ENCODE measurements around the gene PSMD14.
"Not testable (repeated sequence)": the region's sequence is repeated elsewhere in the genome, so short reads cannot be mapped to it uniquely, and the experiment has no call there.

The PSMD14 gene

GRCh38 chr2:161337247-161337646 lies 29.0 kb downstream of the PSMD14 start:
- DNase-seq (ENCODE audit: low spot score) = no peak

GRCh38 chr2:161339532-161339931 lies 31.3 kb downstream of the PSMD14 start:
- not testable (repeated sequence) for DNase-seq (ENCODE audit: low spot score)

GRCh38 chr2:161340930-161341413 lies 32.7 kb downstream of the PSMD14 start:
- DNase-seq (ENCODE audit: low spot score) = not testable (repeated sequence)

GRCh38 chr2:161343235-161343634 lies 35.0 kb downstream of the PSMD14 start:
- DNase-seq (ENCODE audit: low spot score) = no peak

GRCh38 chr2:161344692-161345091 lies 36.5 kb downstream of the PSMD14 start:
- DNase-seq (ENCODE audit: low spot score) = no peak

GRCh38 chr2:161351678-161352077 lies 43.5 kb downstream of the PSMD14 start:
- no peak for DNase-seq (ENCODE audit: low spot score)

- no peak for DNase-seq (ENCODE audit: low spot score)
Observed at GRCh38 chr2:161352719-161353118, 44.5 kb downstream of the PSMD14 start.

- no peak for DNase-seq (ENCODE audit: low spot score)
Observed at GRCh38 chr2:161353543-161353942, 45.3 kb downstream of the PSMD14 start.

GRCh38 chr2:161354106-161354505 lies 45.9 kb downstream of the PSMD14 start:
- no peak for DNase-seq (ENCODE audit: low spot score)

DNA sequence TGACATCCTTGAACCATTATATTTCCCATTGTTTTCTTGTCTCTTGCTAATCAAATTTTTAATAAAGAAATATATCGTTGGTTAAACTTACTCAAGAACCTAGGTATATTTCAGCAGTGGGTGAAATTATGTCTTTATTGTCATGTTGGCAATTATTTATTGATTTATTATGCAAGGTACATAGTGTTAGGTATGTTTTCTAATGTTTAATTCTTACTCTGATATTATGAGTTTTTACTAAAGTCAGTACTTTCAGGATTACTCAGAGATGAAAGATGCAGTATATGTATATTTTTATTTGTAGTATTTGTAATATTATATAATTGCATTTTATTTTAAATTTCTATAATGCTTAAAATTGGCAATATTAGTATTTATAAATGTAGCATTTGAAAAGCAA lies 46.9 kb downstream of the PSMD14 start:
- DNase-seq (ENCODE audit: low spot score) = no peak

- DNase-seq (ENCODE audit: low spot score) = no peak
Observed at GRCh38 chr2:161355983-161356382, 47.8 kb downstream of the PSMD14 start.

- DNase-seq (ENCODE audit: low spot score) = no peak
Observed at GRCh38 chr2:161357097-161357496, 48.9 kb downstream of the PSMD14 start.

DNA sequence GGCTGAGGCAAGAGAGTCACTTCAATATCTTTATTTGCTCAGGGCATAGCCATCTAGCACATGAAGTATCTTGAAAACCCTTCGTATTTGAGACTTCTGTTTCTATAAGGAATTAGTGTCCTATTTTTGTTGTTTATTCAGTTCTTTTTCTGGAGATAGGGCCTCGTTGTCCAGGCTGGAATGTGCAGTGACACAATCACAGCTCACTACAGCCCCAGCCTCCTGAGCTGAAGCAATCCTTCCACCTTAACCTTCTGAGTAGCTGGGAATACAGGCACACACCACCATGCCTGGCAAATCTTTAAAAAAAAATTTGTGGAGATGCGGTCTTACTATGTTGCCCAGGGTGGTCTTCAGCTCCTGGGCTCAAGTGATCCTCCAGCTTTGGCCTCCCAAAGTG lies 50.6 kb downstream of the PSMD14 start:
- no peak for DNase-seq (ENCODE audit: low spot score)

- not testable (repeated sequence) for DNase-seq (ENCODE audit: low spot score)
Observed at GRCh38 chr2:161360095-161360654, 52.0 kb downstream of the PSMD14 start.

- DNase-seq (ENCODE audit: low spot score) = no peak
Observed at GRCh38 chr2:161362568-161363166, 54.4 kb downstream of the PSMD14 start.

- no peak for DNase-seq (ENCODE audit: low spot score)
Observed at GRCh38 chr2:161367675-161368074, 59.5 kb downstream of the PSMD14 start.

- no peak for DNase-seq (ENCODE audit: low spot score)
Observed at GRCh38 chr2:161369311-161369710, 61.1 kb downstream of the PSMD14 start.

GRCh38 chr2:161370981-161371380 lies 62.8 kb downstream of the PSMD14 start:
- DNase-seq (ENCODE audit: low spot score) = peak; percentile 53

DNA sequence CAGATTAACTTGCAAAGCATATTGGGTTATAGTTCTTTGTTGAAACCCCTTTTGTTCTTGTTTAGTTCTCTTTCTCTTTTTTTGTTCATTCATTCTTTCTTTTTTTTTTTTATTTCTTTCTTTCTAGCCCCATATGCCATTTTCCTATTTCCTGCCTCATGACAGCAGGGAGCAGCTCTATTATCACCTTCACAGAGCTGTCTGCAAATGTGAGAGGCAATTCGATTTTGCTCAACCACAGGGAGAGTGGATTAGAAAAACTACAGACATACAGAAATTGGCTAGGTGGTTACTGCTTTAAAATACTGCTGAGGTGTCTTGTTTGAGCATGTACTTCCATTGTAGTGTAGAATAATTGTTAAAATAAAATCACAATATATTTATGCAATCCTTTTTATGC lies 63.6 kb downstream of the PSMD14 start:
- no peak for DNase-seq (ENCODE audit: low spot score)

- DNase-seq (ENCODE audit: low spot score) = no peak
Observed at GRCh38 chr2:161373942-161374341, 65.7 kb downstream of the PSMD14 start.

DNA sequence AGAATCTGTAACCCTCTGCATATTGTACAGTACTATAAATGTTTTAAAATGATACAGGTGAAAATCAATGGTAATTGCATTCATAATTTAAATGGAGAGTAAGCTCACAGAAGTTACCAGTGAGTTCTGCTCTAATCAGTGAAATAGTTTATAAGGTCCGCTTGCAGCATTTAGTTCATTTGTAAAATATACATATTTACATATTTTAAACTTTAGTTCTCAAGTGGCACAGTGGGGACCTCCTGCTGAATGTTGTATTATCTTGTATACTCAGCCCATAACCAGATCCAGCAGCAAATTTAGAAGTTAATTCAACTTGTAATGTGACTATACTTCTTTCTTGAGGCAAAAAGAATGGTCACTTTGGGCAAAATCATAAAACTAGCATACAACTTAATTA lies 66.2 kb downstream of the PSMD14 start:
- DNase-seq (ENCODE audit: low spot score) = no peak

DNA sequence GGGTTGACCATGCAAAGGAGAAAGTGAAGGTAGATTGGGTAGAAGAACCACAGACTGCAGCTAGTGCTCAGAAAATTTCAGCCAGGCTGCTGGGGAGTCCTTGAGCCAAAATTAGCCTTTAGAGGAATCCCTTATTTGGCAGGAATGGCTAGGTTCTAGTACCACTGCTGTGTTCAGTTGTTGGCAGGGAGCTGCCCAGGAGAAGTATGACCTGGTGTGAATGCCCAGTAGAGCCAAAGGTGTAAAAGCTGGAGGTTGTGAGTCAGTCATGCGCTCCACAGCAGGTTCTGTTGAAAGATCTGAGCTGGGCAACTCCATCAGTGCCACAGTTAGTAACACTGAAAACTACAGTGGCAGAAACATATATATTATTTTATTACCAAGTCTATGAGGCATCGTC lies 71.5 kb downstream of the PSMD14 start:
- no peak for DNase-seq (ENCODE audit: low spot score)

DNA sequence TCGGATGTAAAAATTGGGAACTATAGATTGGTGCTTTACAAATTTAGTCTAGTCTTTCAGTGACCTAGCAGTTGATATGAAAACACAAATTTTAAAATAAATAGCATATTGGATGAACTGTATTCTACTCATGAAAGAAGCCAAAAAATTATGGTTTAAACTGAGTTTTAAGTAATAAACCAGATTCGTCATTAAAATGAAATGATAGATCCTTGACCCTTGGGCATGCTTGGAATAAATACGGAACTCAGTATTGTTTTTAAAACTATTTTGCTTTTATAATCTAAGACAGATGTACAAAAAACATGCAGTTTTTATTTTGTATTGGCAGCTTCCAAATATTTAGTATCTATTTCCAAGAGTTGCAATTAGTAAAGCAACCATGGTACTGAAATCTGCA lies 73.3 kb downstream of the PSMD14 start:
- DNase-seq (ENCODE audit: low spot score) = no peak

DNA sequence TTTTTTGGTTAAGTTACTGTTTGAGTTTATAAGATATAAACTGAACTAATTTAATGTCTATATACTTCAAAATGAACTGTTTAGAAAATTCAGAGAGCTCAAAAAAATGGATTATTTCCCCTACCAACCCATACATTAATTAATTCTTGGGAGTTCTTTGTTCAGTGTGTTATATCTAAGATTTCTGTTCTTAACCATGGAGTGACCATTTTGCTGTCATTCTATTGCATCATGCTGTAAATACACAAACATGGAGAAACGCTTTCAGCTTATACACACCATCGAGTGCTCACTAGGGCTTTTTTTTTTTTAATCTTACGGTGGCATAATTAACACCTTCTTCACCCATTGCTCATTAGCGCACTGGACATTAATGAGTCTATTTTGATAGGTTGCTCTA lies 74.5 kb downstream of the PSMD14 start:
- no peak for DNase-seq (ENCODE audit: low spot score)

Measured in putamen (tissue), 1 donor.